Measurements from ENCODE around the gene GPX2. TPM values are rescaled to one million over a fixed set of nuclear protein-coding genes. Genes with fewer than 3 reads are reported as not detected.
A peak's percentile ranks its signal among the peaks of the same experiment; 100 is the strongest.

The GPX2 gene
- total and polyA plus RNA-seq, 10 donors: 0.26 TPM; not detected in 9

DNA sequence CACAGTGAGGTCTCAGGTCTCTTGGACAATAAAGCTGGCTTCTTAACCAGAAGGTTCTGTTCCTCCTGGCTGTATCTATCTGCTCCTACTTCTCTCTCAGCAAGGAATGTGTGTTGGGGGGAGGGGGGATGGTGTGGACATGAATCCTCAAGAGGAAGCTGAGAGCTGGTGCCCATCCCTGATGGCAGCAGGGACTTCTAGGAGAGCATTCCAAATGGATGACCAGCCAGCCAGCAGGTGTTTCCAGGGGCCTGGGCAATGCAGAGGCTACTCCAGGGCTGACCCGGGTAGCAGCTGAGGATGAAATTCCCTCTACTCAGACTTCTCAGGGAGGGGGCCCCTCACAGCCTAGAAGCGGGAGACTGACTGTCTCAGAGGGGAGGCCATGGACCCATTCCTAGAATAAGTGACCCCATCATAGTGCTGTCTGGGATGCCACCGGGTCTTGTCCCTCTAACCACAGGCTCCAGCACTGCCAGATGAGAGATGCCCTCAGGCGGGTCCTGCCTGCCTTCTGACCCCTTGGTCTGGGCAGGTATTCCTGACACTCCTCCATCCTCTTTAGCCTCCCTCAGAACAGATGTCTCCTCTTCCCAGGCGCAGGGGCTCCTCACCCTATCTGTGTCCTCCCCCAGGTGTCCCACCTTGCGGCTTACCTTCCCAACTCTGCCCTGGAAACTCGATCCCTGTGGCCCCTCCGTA is 28.4 kb upstream of the GPX2 start:
- Histone ChIP-seq H3K4me1 (peaks cover 0 to 26% (median 15%) of the 10 kb centered on the region in 6 donors), H3K27ac (no peak overlapping the region), H3K27me3 (replicated peaks in 1 of 7) (peaks cover 0 to 28% (median 7%) of the 10 kb centered on the region in 7 donors), H3K9me3 (no peaks in the 10 kb centered on the region), H3K4me3 (peak overlapping the region in 5 of 8 donors; percentile 42 to 79 (median 57)), H3K36me3 (no peaks in the 10 kb centered on the region)
- TF ChIP-seq POLR2AphosphoS5 (IDR thresholded peaks at IDR 0.05) (no peak), POLR2A (IDR thresholded peaks at IDR 0.05) (no peak)
- TF ChIP-seq, protein P1, sequence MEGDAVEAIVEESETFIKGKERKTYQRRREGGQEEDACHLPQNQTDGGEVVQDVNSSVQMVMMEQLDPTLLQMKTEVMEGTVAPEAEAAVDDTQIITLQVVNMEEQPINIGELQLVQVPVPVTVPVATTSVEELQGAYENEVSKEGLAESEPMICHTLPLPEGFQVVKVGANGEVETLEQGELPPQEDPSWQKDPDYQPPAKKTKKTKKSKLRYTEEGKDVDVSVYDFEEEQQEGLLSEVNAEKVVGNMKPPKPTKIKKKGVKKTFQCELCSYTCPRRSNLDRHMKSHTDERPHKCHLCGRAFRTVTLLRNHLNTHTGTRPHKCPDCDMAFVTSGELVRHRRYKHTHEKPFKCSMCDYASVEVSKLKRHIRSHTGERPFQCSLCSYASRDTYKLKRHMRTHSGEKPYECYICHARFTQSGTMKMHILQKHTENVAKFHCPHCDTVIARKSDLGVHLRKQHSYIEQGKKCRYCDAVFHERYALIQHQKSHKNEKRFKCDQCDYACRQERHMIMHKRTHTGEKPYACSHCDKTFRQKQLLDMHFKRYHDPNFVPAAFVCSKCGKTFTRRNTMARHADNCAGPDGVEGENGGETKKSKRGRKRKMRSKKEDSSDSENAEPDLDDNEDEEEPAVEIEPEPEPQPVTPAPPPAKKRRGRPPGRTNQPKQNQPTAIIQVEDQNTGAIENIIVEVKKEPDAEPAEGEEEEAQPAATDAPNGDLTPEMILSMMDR (IDR thresholded peaks at IDR 0.05 in 8 of 11, conservative IDR thresholded peaks at IDR 0.05 in 3 of 11): no peak
- no peak for DNase-seq
- 56 to 73% (median 71%) methylated on average over 8 of the region's 8 CpGs for WGBS, 5 donors
- intact Hi-C loops (cut with DNase I; ENCODE audit: low total_unique reads): no loop called here

DNA sequence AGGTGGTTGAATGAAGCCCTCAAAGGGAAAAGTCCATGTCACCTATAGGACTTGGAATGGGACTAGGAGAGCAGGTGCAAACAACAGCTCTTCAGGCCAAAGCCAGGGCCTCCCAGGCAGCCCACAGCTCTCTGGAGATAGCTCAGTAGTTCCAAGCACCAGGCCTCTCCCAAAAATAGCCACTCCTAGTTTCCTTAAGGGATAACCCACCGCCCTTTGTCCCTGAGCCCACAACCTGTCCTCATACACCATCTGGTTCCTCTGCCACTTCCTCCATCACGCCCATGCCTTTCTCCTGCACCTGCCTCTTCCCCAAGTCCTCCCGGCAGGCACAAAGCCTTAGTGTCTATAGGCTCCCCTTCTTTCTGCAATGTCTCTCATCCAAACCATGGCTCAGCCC is 27.5 kb upstream of the GPX2 start:
- Histone ChIP-seq H3K36me3 (no peaks in the 10 kb centered on the region), H3K4me1 (peaks cover 0 to 33% (median 15%) of the 10 kb centered on the region in 6 donors), H3K27me3 (replicated peaks in 1 of 7) (peaks cover 0 to 28% (median 7%) of the 10 kb centered on the region in 7 donors), H3K4me3 (no peak overlapping the region), H3K9me3 (no peaks in the 10 kb centered on the region), H3K27ac (no peak overlapping the region)
- intact Hi-C loops (cut with DNase I; ENCODE audit: low total_unique reads): no loop called here
- WGBS, 5 donors: 23 to 43% (median 36%) methylated on average over 3 of the region's 3 CpGs
- no peak for TF ChIP-seq POLR2AphosphoS5 (IDR thresholded peaks at IDR 0.05)
- TF ChIP-seq, protein P1 (IDR thresholded peaks at IDR 0.05 in 8 of 11, conservative IDR thresholded peaks at IDR 0.05 in 3 of 11): no peak
- no peak for TF ChIP-seq POLR2A (IDR thresholded peaks at IDR 0.05)
- DNase-seq: no peak

DNA sequence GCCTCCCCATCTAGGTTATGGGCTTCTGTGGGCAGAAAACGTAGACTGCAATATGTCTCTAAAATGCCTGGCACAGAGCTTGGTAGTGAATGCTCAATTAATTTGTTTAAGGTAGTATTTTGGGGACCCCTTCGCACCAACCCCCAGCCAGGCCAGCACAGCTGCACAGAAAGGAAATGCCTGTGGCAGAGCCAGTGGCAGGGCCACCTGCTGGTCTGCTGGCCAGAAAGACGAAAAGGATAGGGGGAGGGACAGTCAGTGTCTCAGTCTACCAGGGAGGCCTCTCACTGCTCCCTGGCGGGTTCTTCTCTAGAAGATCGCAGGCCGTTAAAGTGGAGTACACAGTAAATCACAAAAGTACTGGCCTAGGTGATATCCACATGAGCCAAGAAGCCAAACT is 26.1 kb upstream of the GPX2 start:
- peaks cover 0 to 33% (median 15%) of the 10 kb centered on the region in 6 donors for H3K4me1 ChIP-seq
- H3K36me3 ChIP-seq: no peaks in the 10 kb centered on the region
- no peaks in the 10 kb centered on the region for H3K9me3 ChIP-seq
- no peak overlapping the region for H3K27ac ChIP-seq
- no peak for DNase-seq
- peaks cover 0 to 28% (median 7%) of the 10 kb centered on the region in 7 donors for H3K27me3 ChIP-seq (replicated peaks in 1 of 7)
- intact Hi-C loops (cut with DNase I; ENCODE audit: low total_unique reads): no loop called here
- WGBS, 5 donors: 69 to 80% (median 71%) methylated on average over 6 of the region's 6 CpGs
- TF ChIP-seq, protein P1 (IDR thresholded peaks at IDR 0.05 in 8 of 11, conservative IDR thresholded peaks at IDR 0.05 in 3 of 11): no peak
- TF ChIP-seq POLR2AphosphoS5 (IDR thresholded peaks at IDR 0.05) (no peak), POLR2A (IDR thresholded peaks at IDR 0.05) (no peak)
- H3K4me3 ChIP-seq: no peak overlapping the region

DNA sequence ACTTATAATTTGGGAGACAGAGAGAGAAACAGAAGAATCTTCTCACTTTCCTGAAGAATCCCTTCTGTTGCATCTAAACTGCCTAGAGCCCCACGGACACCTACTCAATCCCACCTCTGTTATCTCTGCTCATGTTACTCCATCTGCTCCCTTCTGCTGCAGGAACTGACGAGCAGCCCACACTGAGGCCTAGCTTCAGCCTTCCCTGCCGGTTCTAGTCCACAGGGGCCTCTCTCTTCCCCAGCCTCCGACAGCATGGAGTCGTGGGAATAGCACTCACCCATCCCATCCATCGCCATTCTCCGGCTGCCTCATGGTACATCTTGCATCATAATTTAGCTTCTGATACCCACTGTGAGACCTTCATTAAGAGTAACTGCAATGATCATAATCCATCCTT is 25.6 kb upstream of the GPX2 start:
- H3K4me3 ChIP-seq: no peak overlapping the region
- no peak for DNase-seq
- no peak overlapping the region for H3K27ac ChIP-seq
- TF ChIP-seq POLR2A (IDR thresholded peaks at IDR 0.05) (no peak), POLR2AphosphoS5 (IDR thresholded peaks at IDR 0.05) (no peak)
- TF ChIP-seq, protein P1 (IDR thresholded peaks at IDR 0.05 in 8 of 11, conservative IDR thresholded peaks at IDR 0.05 in 3 of 11): no peak
- peaks cover 0 to 33% (median 15%) of the 10 kb centered on the region in 6 donors for H3K4me1 ChIP-seq
- WGBS, 5 donors: 91 to 97% (median 94%) methylated on average over 7 of the region's 7 CpGs
- H3K9me3 ChIP-seq: no peaks in the 10 kb centered on the region
- intact Hi-C loops (cut with DNase I; ENCODE audit: low total_unique reads): no loop called here
- peaks cover 0 to 27% (median 7%) of the 10 kb centered on the region in 7 donors for H3K27me3 ChIP-seq (replicated peaks in 1 of 7)
- H3K36me3 ChIP-seq: no peaks in the 10 kb centered on the region
